Trophoblast cell (in vitro differentiated cells and primary cell): Measurements from ENCODE around the gene SNX6.

ENCODE experiments used
- DNase-seq, 2 donors: peaks; one replicate each; pipeline ENCODE4 v3.0.0-alpha.2; 2016
- H2AFZ ChIP-seq: 2 replicates; pipeline ENCODE4 v1.6.1; 2013; ENCODE audit warnings: low read length, moderate library complexity, mild to moderate bottlenecking; ENCODE audit not compliant: insufficient read depth, poor library complexity
- H2AK5ac ChIP-seq: 2 replicates; pipeline ENCODE4 v1.6.1; 2013; ENCODE audit warnings: mild to moderate bottlenecking, low read length
- H2BK120ac ChIP-seq: 2 replicates; pipeline ENCODE4 v1.6.1; 2013; ENCODE audit warnings: low read length, mild to moderate bottlenecking, moderate library complexity; ENCODE audit not compliant: insufficient read depth, poor library complexity
- H2BK12ac ChIP-seq: 2 replicates; pipeline ENCODE4 v1.6.1; 2013; ENCODE audit warnings: mild to moderate bottlenecking, low read length, moderate library complexity
- H2BK5ac ChIP-seq: 2 replicates; pipeline ENCODE4 v1.6.1; 2013; ENCODE audit warnings: low read length, low read depth, moderate library complexity, mild to moderate bottlenecking; ENCODE audit not compliant: poor library complexity
- H3K14ac ChIP-seq: 2 replicates; pipeline ENCODE4 v1.6.1; 2013; ENCODE audit warnings: mild to moderate bottlenecking, low read length
- H3K18ac ChIP-seq: 2 replicates; pipeline ENCODE4 v1.6.1; 2013; ENCODE audit warnings: mild to moderate bottlenecking, low read length
- H3K23ac ChIP-seq: 2 replicates; pipeline ENCODE4 v1.6.1; 2013; ENCODE audit warnings: low read length
- H3K27ac ChIP-seq: 2 replicates; pipeline ENCODE4 v1.5.1; 2013; ENCODE audit warnings: low read depth, mild to moderate bottlenecking, inconsistent platforms, low read length, moderate library complexity
- H3K27me3 ChIP-seq: 2 replicates; pipeline ENCODE4 v1.6.1; 2013; ENCODE audit warnings: inconsistent platforms, mild to moderate bottlenecking, low read length, moderate library complexity; ENCODE audit not compliant: insufficient read depth
- H3K36me3 ChIP-seq, 2 experiments: 1 replicate in 1 of 2; 2 replicates in 1 of 2; pipeline ENCODE4 v1.6.1; 2013; ENCODE audit warnings: low read length in 2 of 2, mild to moderate bottlenecking in 2 of 2, moderate library complexity in 1 of 2; ENCODE audit not compliant: insufficient read depth in 2 of 2, control insufficient read depth in 1 of 2
- H3K4ac ChIP-seq: 2 replicates; pipeline ENCODE4 v1.6.1; 2013; ENCODE audit warnings: low read depth, mild to moderate bottlenecking, low read length, moderate library complexity
- H3K4me1 ChIP-seq, 2 experiments: 1 replicate in 1 of 2; 2 replicates in 1 of 2; pipeline ENCODE4 v1.6.1; 2013; ENCODE audit warnings: low read length in 2 of 2, mild to moderate bottlenecking in 2 of 2, moderate library complexity in 1 of 2; ENCODE audit not compliant: insufficient read depth in 2 of 2, control insufficient read depth in 1 of 2
- H3K4me2 ChIP-seq: 2 replicates; pipeline ENCODE4 v1.6.1; 2013; ENCODE audit warnings: inconsistent platforms, mild to moderate bottlenecking, low read length, moderate library complexity
- H3K4me3 ChIP-seq: 2 replicates; pipeline ENCODE4 v1.5.1; 2013; ENCODE audit warnings: mild to moderate bottlenecking, low read depth, low read length, inconsistent platforms
- H3K79me1 ChIP-seq: one replicate; pipeline ENCODE4 v1.6.1; 2013; ENCODE audit warnings: low read length
- H3K79me2 ChIP-seq: 2 replicates; pipeline ENCODE4 v1.6.1; 2013; ENCODE audit warnings: low read length, mild to moderate bottlenecking; ENCODE audit not compliant: control insufficient read depth, insufficient read depth, poor library complexity
- H3K9ac ChIP-seq: 2 replicates; pipeline ENCODE4 v1.6.1; 2013; ENCODE audit warnings: mild to moderate bottlenecking, low read length
- H3K9me3 ChIP-seq: 2 replicates; pipeline ENCODE4 v1.6.1; 2013; ENCODE audit warnings: low read depth, mild to moderate bottlenecking, control low read depth, inconsistent platforms, low read length; ENCODE audit not compliant: insufficient read depth
- H4K12ac ChIP-seq: 2 replicates; pipeline ENCODE4 v1.6.1; 2013; ENCODE audit warnings: low read depth, mild to moderate bottlenecking, low read length, moderate library complexity
- H4K8ac ChIP-seq: 2 replicates; pipeline ENCODE4 v1.6.1; 2013; ENCODE audit warnings: low read depth, mild to moderate bottlenecking, low read length, moderate library complexity
- H4K91ac ChIP-seq: one replicate; pipeline ENCODE4 v1.6.1; 2013; ENCODE audit warnings: low read depth, mild to moderate bottlenecking, low read length, moderate library complexity
- WGBS: extraction: QIAGEN DNeasy Blood & Tissue Kit; methylation state at CpG from one replicate; pipeline ENCODE4 v1.1.7; 2013; ENCODE audit warnings: missing lambda C conversion rate; ENCODE audit not compliant: insufficient read length, insufficient coverage; ENCODE audit errors: extremely low coverage; 5-methylcytosine and 5-hydroxymethylcytosine counted together

The SNX6 gene

GRCh38 chr14:34596891-34597290 is 33.1 kb downstream of the SNX6 start:
- H3K36me3 ChIP-seq: peaks cover 55 to 60% of the 10 kb centered on the region in 2 experiments
- H2BK12ac ChIP-seq: no peak overlapping the region
- no peak overlapping the region for H3K14ac ChIP-seq
- no peaks in the 10 kb centered on the region for H3K79me2 ChIP-seq
- H2AK5ac ChIP-seq: no peak overlapping the region
- H3K27ac ChIP-seq: no peak overlapping the region
- no peak overlapping the region for H3K4me2 ChIP-seq
- H3K27me3 ChIP-seq: no peaks in the 10 kb centered on the region
- H2AFZ ChIP-seq: no peak overlapping the region
- no peaks in the 10 kb centered on the region for H3K4me1 ChIP-seq
- no peak overlapping the region for H4K8ac ChIP-seq
- peak overlapping the region; percentile 4 for H3K4me3 ChIP-seq
- DNase-seq: no peak
- no peaks in the 10 kb centered on the region for H3K9me3 ChIP-seq
- no peak overlapping the region for H4K12ac ChIP-seq
- WGBS: no CpG with 5 or more reads among the region's 3 CpGs
- H2BK5ac ChIP-seq: no peak overlapping the region
- H4K91ac ChIP-seq: no peak overlapping the region
- H3K79me1 ChIP-seq: no peaks in the 10 kb centered on the region
- H3K9ac ChIP-seq: no peak overlapping the region
- H3K4ac ChIP-seq: no peak overlapping the region
- H2BK120ac ChIP-seq: no peak overlapping the region
- no peak overlapping the region for H3K23ac ChIP-seq
- no peak overlapping the region for H3K18ac ChIP-seq

- H3K18ac ChIP-seq: no peak overlapping the region
- H3K4me1 ChIP-seq: no peaks in the 10 kb centered on the region
- H3K14ac ChIP-seq: no peak overlapping the region
- H4K91ac ChIP-seq: no peak overlapping the region
- no peaks in the 10 kb centered on the region for H3K79me2 ChIP-seq
- no peak overlapping the region for H3K27ac ChIP-seq
- H4K12ac ChIP-seq: no peak overlapping the region
- no peak overlapping the region for H3K4ac ChIP-seq
- H2AK5ac ChIP-seq: no peak overlapping the region
- no peak overlapping the region for H3K9ac ChIP-seq
- no peaks in the 10 kb centered on the region for H3K9me3 ChIP-seq
- no CpG with 5 or more reads among the region's 11 CpGs for WGBS
- H2BK12ac ChIP-seq: no peak overlapping the region
- no peak overlapping the region for H4K8ac ChIP-seq
- H3K36me3 ChIP-seq: peaks cover 52% of the 10 kb centered on the region in 2 experiments
- H2BK120ac ChIP-seq: no peak overlapping the region
- H2BK5ac ChIP-seq: no peak overlapping the region
- no peak overlapping the region for H2AFZ ChIP-seq
- H3K4me3 ChIP-seq: no peak overlapping the region
- H3K27me3 ChIP-seq: no peaks in the 10 kb centered on the region
- no peak for DNase-seq
- H3K23ac ChIP-seq: no peak overlapping the region
- H3K4me2 ChIP-seq: no peak overlapping the region
- no peaks in the 10 kb centered on the region for H3K79me1 ChIP-seq
These were observed 36.1 kb downstream of the SNX6 start for GRCh38 chr14:34593740-34594375.

- no peak overlapping the region for H4K8ac ChIP-seq
- no peak overlapping the region for H3K4ac ChIP-seq
- H3K4me2 ChIP-seq: no peak overlapping the region
- H2BK12ac ChIP-seq: no peak overlapping the region
- no peak for DNase-seq
- no peak overlapping the region for H3K27ac ChIP-seq
- no peak overlapping the region for H3K9ac ChIP-seq
- no peaks in the 10 kb centered on the region for H3K27me3 ChIP-seq
- H3K18ac ChIP-seq: no peak overlapping the region
- no peak overlapping the region for H2BK120ac ChIP-seq
- no peaks in the 10 kb centered on the region for H3K9me3 ChIP-seq
- H4K12ac ChIP-seq: no peak overlapping the region
- no peak overlapping the region for H2AK5ac ChIP-seq
- no peak overlapping the region for H3K23ac ChIP-seq
- no peak overlapping the region for H3K14ac ChIP-seq
- WGBS: no CpG with 5 or more reads among the region's 5 CpGs
- H3K79me1 ChIP-seq: no peaks in the 10 kb centered on the region
- H3K36me3 ChIP-seq: peaks cover 50 to 53% of the 10 kb centered on the region in 2 experiments
- no peak overlapping the region for H4K91ac ChIP-seq
- no peak overlapping the region for H2BK5ac ChIP-seq
- no peaks in the 10 kb centered on the region for H3K4me1 ChIP-seq
- H2AFZ ChIP-seq: no peak overlapping the region
- H3K79me2 ChIP-seq: no peaks in the 10 kb centered on the region
- H3K4me3 ChIP-seq: no peak overlapping the region
These were observed 37.3 kb downstream of the SNX6 start for GRCh38 chr14:34592623-34593022.

GRCh38 chr14:34583525-34583924 is 46.4 kb downstream of the SNX6 start:
- no peak overlapping the region for H3K9ac ChIP-seq
- H3K4me2 ChIP-seq: no peak overlapping the region
- H3K4me1 ChIP-seq: no peaks in the 10 kb centered on the region
- no peaks in the 10 kb centered on the region for H3K79me2 ChIP-seq
- WGBS: no CpG with 5 or more reads among the region's 6 CpGs
- H2BK5ac ChIP-seq: no peak overlapping the region
- H3K27ac ChIP-seq: no peak overlapping the region
- H3K14ac ChIP-seq: no peak overlapping the region
- no peak overlapping the region for H2AFZ ChIP-seq
- no peak overlapping the region for H4K91ac ChIP-seq
- H3K27me3 ChIP-seq: no peaks in the 10 kb centered on the region
- no peak overlapping the region for H3K4ac ChIP-seq
- H3K79me1 ChIP-seq: no peaks in the 10 kb centered on the region
- no peak overlapping the region for H2BK12ac ChIP-seq
- H3K9me3 ChIP-seq: no peaks in the 10 kb centered on the region
- no peak overlapping the region for H2BK120ac ChIP-seq
- DNase-seq: no peak
- H3K36me3 ChIP-seq: peaks cover 50 to 52% of the 10 kb centered on the region in 2 experiments
- no peak overlapping the region for H3K18ac ChIP-seq
- no peak overlapping the region for H3K23ac ChIP-seq
- H4K8ac ChIP-seq: no peak overlapping the region
- H3K4me3 ChIP-seq: no peak overlapping the region
- no peak overlapping the region for H4K12ac ChIP-seq
- no peak overlapping the region for H2AK5ac ChIP-seq
